Loucy (cell line): ENCODE measurements around the gene FECH.

Experiments used
- EZH2phosphoT487 ChIP-seq: fragments of 200-600 bp; IDR thresholded peaks from 2 replicates; pipeline ENCODE4 v1.6.1; 2018; ENCODE audit warnings: antibody characterized with exemption, mild to moderate bottlenecking, moderate library complexity, borderline replicate concordance
- TF ChIP-seq, protein P1 (sequence below): fragments of 200-600 bp; sonication (generic); conservative IDR thresholded peaks from 2 replicates; pipeline ENCODE4 v1.5.1; 2014; ENCODE audit warnings: mild to moderate bottlenecking, antibody characterized with exemption, low read length

DNA sequence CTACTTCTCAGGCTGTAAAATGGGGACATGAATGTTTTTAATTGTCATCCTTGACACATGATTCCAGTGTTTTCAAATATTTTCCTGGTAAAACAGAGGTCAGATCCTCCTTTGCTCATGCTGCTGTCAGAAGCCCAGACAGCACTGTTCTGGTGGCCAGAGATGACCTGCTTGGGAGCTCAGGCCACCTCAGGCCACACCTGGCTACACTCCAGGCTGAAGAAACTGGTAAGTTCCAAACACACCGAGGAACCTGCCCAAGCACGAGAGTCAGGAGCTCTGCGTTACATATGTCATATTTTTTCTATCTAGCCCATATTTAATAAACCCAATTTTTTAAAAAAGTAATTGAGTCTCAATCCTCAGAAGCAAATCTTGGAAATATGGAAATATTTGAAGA, 47.9 kb downstream of the FECH start:
- TF ChIP-seq, protein P1, sequence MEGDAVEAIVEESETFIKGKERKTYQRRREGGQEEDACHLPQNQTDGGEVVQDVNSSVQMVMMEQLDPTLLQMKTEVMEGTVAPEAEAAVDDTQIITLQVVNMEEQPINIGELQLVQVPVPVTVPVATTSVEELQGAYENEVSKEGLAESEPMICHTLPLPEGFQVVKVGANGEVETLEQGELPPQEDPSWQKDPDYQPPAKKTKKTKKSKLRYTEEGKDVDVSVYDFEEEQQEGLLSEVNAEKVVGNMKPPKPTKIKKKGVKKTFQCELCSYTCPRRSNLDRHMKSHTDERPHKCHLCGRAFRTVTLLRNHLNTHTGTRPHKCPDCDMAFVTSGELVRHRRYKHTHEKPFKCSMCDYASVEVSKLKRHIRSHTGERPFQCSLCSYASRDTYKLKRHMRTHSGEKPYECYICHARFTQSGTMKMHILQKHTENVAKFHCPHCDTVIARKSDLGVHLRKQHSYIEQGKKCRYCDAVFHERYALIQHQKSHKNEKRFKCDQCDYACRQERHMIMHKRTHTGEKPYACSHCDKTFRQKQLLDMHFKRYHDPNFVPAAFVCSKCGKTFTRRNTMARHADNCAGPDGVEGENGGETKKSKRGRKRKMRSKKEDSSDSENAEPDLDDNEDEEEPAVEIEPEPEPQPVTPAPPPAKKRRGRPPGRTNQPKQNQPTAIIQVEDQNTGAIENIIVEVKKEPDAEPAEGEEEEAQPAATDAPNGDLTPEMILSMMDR: no peak
- TF ChIP-seq EZH2phosphoT487: no peak
